Ascending aorta (tissue), 2 donors: ENCODE measurements around the gene AUH. TPM values are rescaled to one million over a fixed set of nuclear protein-coding genes. Genes with fewer than 3 reads are reported as not detected.

Source experiments
- DNase-seq, 2 donors: peaks; one replicate each; pipeline ENCODE4 v3.0.0-alpha.2; 2019; ENCODE audit warnings: low spot score in 2 of 2
- H3K27ac ChIP-seq, 2 donors: fragments of 200-600 bp; sonication (generic); one replicate each; pipeline ENCODE4 v1.5.1; 2016 to 2017; ENCODE audit warnings: mild to moderate bottlenecking in 1 of 2
- H3K27me3 ChIP-seq: fragments of 200-600 bp; sonication (generic); one replicate; pipeline ENCODE4 v1.5.1; 2017
- H3K36me3 ChIP-seq, 2 donors: fragments of 200-600 bp; sonication (generic); one replicate each; pipeline ENCODE4 v1.5.1; 2016
- H3K4me1 ChIP-seq, 2 donors: fragments of 200-600 bp; sonication (generic); one replicate each; pipeline ENCODE4 v1.5.1; 2016 to 2017; ENCODE audit warnings: mild to moderate bottlenecking in 1 of 2
- H3K4me3 ChIP-seq, 2 donors: fragments of 200-600 bp; sonication (generic); one replicate each; pipeline ENCODE4 v1.5.1; 2016 to 2017; ENCODE audit warnings: mild to moderate bottlenecking in 1 of 2
- H3K9me3 ChIP-seq, 2 donors: fragments of 200-600 bp; sonication (generic); one replicate each; pipeline ENCODE4 v1.5.1; 2016
- CTCF ChIP-seq, 3 experiments: fragments of 200-600 bp in 2 of 3; fragments of 450-650 bp in 1 of 3; sonication (generic) in 2 of 3; IDR thresholded peaks; one replicate each; pipeline ENCODE4 v1.5.1; 2016 to 2019; ENCODE audit warnings: antibody characterized with exemption in 3 of 3, mild to moderate bottlenecking in 1 of 3, moderate library complexity in 1 of 3
- intact Hi-C: fragments of 100-400 bp; cut with DNase I; formaldehyde crosslinking; loops from one replicate; pipeline ENCODE4 v1.15.1; 2023
- total RNA-seq: library from RNA; depleted of rRNA; stranded (reverse); fragments of >200 nt; gene quantifications from one replicate; pipeline ENCODE4 v1.1.0, GENCODE V29; 2016

Gene AUH
- total RNA-seq, 1 donor from 2014 or later, result 46.2 TPM

GRCh38 chr9:91174772-91175171 lies 186.9 kb downstream of the AUH start:
- DNase-seq, result no peak
- TF ChIP-seq CTCF (IDR thresholded peaks at IDR 0.05), result no peak
- intact Hi-C loops, result no loop called here
- Histone ChIP-seq H3K4me3 (no peak overlapping the region), H3K9me3 (peaks cover 0 to 26% of the 10 kb centered on the region in 2 donors), H3K36me3 (no peaks in the 10 kb centered on the region), H3K27me3 (no peaks in the 10 kb centered on the region), H3K27ac (no peak overlapping the region), H3K4me1 (no peaks in the 10 kb centered on the region)

- intact Hi-C loops, result no loop called here
- TF ChIP-seq CTCF (IDR thresholded peaks at IDR 0.05), result no peak
- Histone ChIP-seq H3K27me3 (no peaks in the 10 kb centered on the region), H3K27ac (no peak overlapping the region), H3K9me3 (peaks cover 0 to 26% of the 10 kb centered on the region in 2 donors), H3K4me3 (no peak overlapping the region), H3K4me1 (no peaks in the 10 kb centered on the region), H3K36me3 (no peaks in the 10 kb centered on the region)
- no peak for DNase-seq
These were observed 189.4 kb downstream of the AUH start for GRCh38 chr9:91172329-91172728.

GRCh38 chr9:91170951-91171350 lies 190.8 kb downstream of the AUH start:
- intact Hi-C loops, result no loop called here

GRCh38 chr9:91166796-91167366 lies 194.8 kb downstream of the AUH start:
- peaks cover 0 to 20% of the 10 kb centered on the region in 2 donors for H3K9me3 ChIP-seq
- no peak overlapping the region for H3K27ac ChIP-seq
- peak in 1 of 2 donors; percentile 60 for DNase-seq
- intact Hi-C loops, result no loop called here
- no peak for TF ChIP-seq CTCF (IDR thresholded peaks at IDR 0.05)
- no peaks in the 10 kb centered on the region for H3K27me3 ChIP-seq
- H3K4me1 ChIP-seq, result no peaks in the 10 kb centered on the region
- no peaks in the 10 kb centered on the region for H3K36me3 ChIP-seq
- no peak overlapping the region for H3K4me3 ChIP-seq

More at GRCh38 chr9:91170951-91171350, 190.8 kb downstream of the AUH start:
- H3K36me3 ChIP-seq, result no peaks in the 10 kb centered on the region
- H3K4me3 ChIP-seq, result no peak overlapping the region
- H3K27me3 ChIP-seq, result no peaks in the 10 kb centered on the region
- no peak for TF ChIP-seq CTCF (IDR thresholded peaks at IDR 0.05)
- no peak overlapping the region for H3K27ac ChIP-seq
- no peaks in the 10 kb centered on the region for H3K4me1 ChIP-seq
- DNase-seq, result no peak
- peaks cover 0 to 26% of the 10 kb centered on the region in 2 donors for H3K9me3 ChIP-seq

- intact Hi-C loops, result no loop called here
- Histone ChIP-seq H3K27ac (no peak overlapping the region), H3K27me3 (no peaks in the 10 kb centered on the region), H3K36me3 (no peaks in the 10 kb centered on the region), H3K4me1 (peaks cover 0 to 3% of the 10 kb centered on the region in 2 donors), H3K9me3 (peaks cover 0 to under 1% of the 10 kb centered on the region in 2 donors), H3K4me3 (no peak overlapping the region)
- peak; percentile 57 to 84 for DNase-seq
- no peak for TF ChIP-seq CTCF (IDR thresholded peaks at IDR 0.05)
These were observed 196.8 kb downstream of the AUH start for GRCh38 chr9:91164724-91165520.

Other genes starting within 250 kb of the AUH start
- gene NFIL3, start 61.9 kb upstream of the AUH start, total RNA-seq, result 27.5 TPM